HG02884 (cell line): ENCODE data around the gene PCDH15.

Experiments used
- ATAC-seq: cut with Tn5 transposase; IDR thresholded peaks from one replicate; pipeline ENCODE4 v1.9.1; 2021; ENCODE audit warnings: mild to moderate bottlenecking, moderate library complexity; ENCODE audit not compliant: unreplicated experiment

The PCDH15 gene

GRCh38 chr10:54139819-54140428, 661.1 kb downstream of the PCDH15 start:
- ATAC-seq: no peak

GRCh38 chr10:54137396-54137795, 663.6 kb downstream of the PCDH15 start:
- no peak for ATAC-seq

- no peak for ATAC-seq
These were observed 667.8 kb downstream of the PCDH15 start for GRCh38 chr10:54133203-54133602.

GRCh38 chr10:54131833-54132232, 669.2 kb downstream of the PCDH15 start:
- ATAC-seq: no peak

- no peak for ATAC-seq
These were observed 670.6 kb downstream of the PCDH15 start for GRCh38 chr10:54130394-54130793.

GRCh38 chr10:54125098-54125747, 675.8 kb downstream of the PCDH15 start:
- ATAC-seq: no peak

- no peak for ATAC-seq
These were observed 676.7 kb downstream of the PCDH15 start for GRCh38 chr10:54124209-54124885.

- ATAC-seq: no peak
These were observed 680.2 kb downstream of the PCDH15 start for GRCh38 chr10:54120806-54121205.

GRCh38 chr10:54108961-54109360, 692.1 kb downstream of the PCDH15 start:
- ATAC-seq: no peak

GRCh38 chr10:54096892-54097291, 704.1 kb downstream of the PCDH15 start:
- ATAC-seq: no peak

- ATAC-seq: no peak
These were observed 706.7 kb downstream of the PCDH15 start for GRCh38 chr10:54094321-54094720.

GRCh38 chr10:54091237-54091636, 709.8 kb downstream of the PCDH15 start:
- no peak for ATAC-seq

- no peak for ATAC-seq
These were observed 719.1 kb downstream of the PCDH15 start for GRCh38 chr10:54081950-54082349.

GRCh38 chr10:54067361-54067760, 733.7 kb downstream of the PCDH15 start:
- ATAC-seq: no peak

- ATAC-seq: no peak
These were observed 734.4 kb downstream of the PCDH15 start for GRCh38 chr10:54066646-54067045.

GRCh38 chr10:54065106-54065505, 735.9 kb downstream of the PCDH15 start:
- no peak for ATAC-seq

GRCh38 chr10:54064215-54064614, 736.8 kb downstream of the PCDH15 start:
- ATAC-seq: no peak

GRCh38 chr10:54063514-54063913, 737.5 kb downstream of the PCDH15 start:
- ATAC-seq: no peak

GRCh38 chr10:54060572-54060971, 740.5 kb downstream of the PCDH15 start:
- ATAC-seq: no peak

- no peak for ATAC-seq
These were observed 743.7 kb downstream of the PCDH15 start for GRCh38 chr10:54057357-54057756.

GRCh38 chr10:54026340-54026739, 774.7 kb downstream of the PCDH15 start:
- no peak for ATAC-seq

- ATAC-seq: no peak
These were observed 789.9 kb downstream of the PCDH15 start for GRCh38 chr10:54011117-54011516.
